22Rv1 (cell line): ENCODE results near the gene CRACR2A.

Source experiments
- H3K27ac ChIP-seq: fragments of 450-650 bp; 2 replicates; pipeline ENCODE4 v1.5.1; 2017
- CTCF ChIP-seq: fragments of 450-650 bp; IDR thresholded peaks from 2 replicates; pipeline ENCODE4 v1.5.1; 2017; ENCODE audit warnings: mild to moderate bottlenecking
- ZFX ChIP-seq: fragments of 450-650 bp; IDR thresholded peaks from 2 replicates; pipeline ENCODE4 v1.6.1; 2017; ENCODE audit warnings: antibody characterized with exemption, borderline replicate concordance

The CRACR2A gene

GRCh38 chr12:3605692-3606091 is 147.2 kb downstream of the CRACR2A start:
- TF ChIP-seq CTCF = no peak
- no peak for TF ChIP-seq ZFX
- H3K27ac ChIP-seq = no peak overlapping the region

- H3K27ac ChIP-seq = no peak overlapping the region
- no peak for TF ChIP-seq ZFX
- TF ChIP-seq CTCF = no peak
Measured at GRCh38 chr12:3604748-3605586, 147.9 kb downstream of the CRACR2A start.

GRCh38 chr12:3604286-3604685 is 148.6 kb downstream of the CRACR2A start:
- no peak for TF ChIP-seq CTCF
- no peak for TF ChIP-seq ZFX
- H3K27ac ChIP-seq = no peak overlapping the region

DNA sequence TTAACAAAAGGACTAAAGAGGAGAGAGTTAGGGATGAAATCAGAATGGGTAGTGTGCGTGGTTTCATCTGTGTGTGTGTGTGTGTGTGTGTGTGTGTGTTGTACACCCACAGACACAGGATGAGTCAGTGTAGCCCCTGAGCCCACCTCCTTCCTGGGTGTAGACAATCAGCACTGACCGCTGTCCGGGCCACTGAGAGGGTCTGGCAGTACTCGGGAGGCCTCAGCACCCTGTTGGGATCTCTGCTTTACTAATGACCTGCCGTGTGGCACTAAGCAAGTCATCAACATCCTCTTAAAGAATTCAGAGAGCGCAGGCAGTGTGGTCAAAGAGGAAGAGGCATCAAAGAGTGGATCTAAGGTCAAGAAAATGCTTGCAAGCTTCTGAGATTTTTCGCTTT is 149.3 kb downstream of the CRACR2A start:
- no peak overlapping the region for H3K27ac ChIP-seq
- TF ChIP-seq ZFX (no peak), CTCF (no peak)

DNA sequence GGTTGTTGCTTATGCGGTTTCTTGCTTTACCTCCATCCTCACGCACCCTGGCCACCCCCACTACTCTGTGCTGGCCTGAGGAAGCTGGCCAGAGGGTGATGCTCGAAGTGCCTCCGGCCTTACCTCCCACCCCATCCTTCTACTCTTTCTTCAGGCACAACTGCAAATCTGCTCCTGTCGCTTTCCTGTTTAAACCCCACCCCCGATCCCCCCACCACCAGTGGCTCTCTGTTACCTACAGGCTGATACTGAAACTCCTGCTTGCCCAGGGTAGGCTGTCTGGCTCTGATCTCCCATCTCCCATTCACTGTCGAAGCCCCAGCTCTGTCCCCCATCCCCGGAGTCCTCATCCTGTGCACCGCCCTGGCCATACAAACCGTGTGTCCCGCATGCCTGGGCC is 150.4 kb downstream of the CRACR2A start:
- TF ChIP-seq CTCF (no peak), ZFX (no peak)

GRCh38 chr12:3601461-3602150 is 151.3 kb downstream of the CRACR2A start:
- TF ChIP-seq CTCF (no peak), ZFX (no peak)
- no peak overlapping the region for H3K27ac ChIP-seq

More for the DNA sequence above, 150.4 kb downstream of the CRACR2A start:
- no peak overlapping the region for H3K27ac ChIP-seq

DNA sequence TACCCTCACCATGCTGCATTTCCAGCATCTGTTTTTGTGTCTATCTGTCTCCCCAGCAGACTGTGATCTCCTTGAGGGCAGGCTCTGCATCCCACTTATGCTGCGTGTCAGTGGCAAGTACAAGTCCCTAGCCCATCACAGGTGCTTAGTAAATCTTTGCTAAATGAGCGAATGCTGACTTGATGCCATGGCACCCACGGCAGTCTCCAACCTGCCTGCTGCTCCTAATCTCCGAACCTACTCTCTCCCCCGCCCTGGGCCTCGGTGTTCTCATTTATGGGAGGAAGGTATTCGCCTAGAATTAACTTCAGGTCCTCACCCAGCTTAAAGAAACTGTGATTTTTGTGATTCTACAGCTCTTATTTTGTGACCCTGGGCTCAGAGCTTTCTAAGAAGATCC is 152.0 kb downstream of the CRACR2A start:
- TF ChIP-seq ZFX (no peak), CTCF (no peak)
- H3K27ac ChIP-seq = no peak overlapping the region
